Stimulated activated CD4-positive, alpha-beta T cell treated with anti-CD3 and anti-CD28 coated beads, Interleukin-2, amount 100 ng/mL, for 48 hours (primary cell): Measurements from ENCODE around the gene AQP3.
A peak's percentile ranks its signal among the peaks of the same experiment; 100 is the strongest.
"Not testable (repeated sequence)": the region's sequence is repeated elsewhere in the genome, so short reads cannot be mapped to it uniquely, and the experiment has no call there.

Source experiments
- DNase-seq, 2 donors: peaks; one replicate each; pipeline ENCODE4 v3.0.0-alpha.2; 2020

AQP3 gene

DNA sequence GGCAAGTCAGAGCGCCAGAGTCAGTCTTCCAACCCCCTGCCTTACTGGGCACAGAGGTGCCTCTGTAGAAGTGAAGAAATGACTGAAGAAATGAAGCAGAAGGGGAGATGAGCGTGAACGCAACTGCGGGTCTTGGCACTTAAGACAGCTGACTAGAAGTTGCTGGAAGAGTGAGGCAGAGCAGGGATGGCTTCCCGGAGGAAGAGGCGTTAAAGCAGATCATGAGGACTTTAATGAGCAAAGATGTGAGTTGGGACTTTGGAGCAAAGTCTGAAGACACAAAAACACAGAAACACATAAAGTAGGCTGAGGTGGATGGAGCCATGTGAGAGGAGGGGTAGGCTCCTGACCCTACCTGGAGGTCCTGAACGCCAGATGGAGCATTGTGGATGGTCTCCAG, 7.2 kb downstream of the AQP3 start:
- no peak for DNase-seq

DNA sequence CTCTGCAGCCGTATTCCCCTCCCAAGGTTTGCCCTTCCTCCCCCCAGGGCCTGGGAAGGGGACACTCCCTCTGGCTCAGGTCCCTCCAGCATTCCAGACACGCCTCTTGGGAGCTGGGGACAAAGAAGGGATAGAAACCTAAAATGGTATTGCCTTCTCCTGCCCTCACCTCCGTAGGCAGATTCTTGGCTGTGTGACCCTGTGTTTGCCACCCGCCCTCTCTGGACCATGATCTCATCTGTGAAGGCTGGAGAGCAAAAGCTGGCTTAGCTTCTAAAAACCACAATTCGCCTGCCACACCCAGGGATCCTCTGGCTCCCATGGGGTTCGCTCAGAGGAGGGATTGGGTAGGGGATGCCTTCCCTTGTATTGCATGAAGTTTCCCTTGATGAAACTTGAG, 7.7 kb downstream of the AQP3 start:
- no peak for DNase-seq

DNA sequence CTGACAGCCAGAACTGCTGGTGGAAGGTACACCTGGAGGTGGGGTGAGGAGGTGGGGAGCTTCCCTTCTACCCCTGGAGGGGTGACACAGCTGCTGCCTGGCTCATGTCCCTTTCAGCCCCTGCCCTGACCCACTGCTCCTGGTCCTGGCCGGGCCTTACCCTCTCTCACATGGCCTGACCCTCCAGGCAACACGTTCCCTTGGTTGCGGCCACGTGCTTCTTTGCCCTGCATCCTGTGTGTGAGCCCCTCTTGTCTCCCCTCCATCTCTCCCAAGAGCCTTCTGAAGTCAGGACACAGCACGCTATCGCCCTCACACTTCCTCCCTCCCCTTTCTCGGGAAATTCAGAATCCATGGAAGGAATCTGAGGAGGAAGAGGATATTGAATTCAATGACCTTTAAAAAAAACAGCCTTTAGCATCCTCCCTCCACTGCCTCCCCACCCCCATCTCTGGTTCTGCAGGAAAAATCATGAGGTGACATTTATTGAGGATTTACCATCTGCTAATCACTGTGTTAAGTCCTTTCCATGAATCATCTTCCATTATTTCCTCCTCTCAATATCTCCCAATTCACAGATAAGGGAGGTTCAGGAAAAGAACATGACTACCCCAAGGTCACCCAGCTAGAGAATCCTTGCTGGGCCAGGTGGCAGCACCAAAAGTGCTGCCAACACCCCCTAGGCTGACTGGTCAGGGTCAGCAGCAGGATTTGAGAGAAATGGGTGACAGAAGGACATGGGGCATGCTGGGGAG, 8.3 kb downstream of the AQP3 start:
- no peak for DNase-seq

DNA sequence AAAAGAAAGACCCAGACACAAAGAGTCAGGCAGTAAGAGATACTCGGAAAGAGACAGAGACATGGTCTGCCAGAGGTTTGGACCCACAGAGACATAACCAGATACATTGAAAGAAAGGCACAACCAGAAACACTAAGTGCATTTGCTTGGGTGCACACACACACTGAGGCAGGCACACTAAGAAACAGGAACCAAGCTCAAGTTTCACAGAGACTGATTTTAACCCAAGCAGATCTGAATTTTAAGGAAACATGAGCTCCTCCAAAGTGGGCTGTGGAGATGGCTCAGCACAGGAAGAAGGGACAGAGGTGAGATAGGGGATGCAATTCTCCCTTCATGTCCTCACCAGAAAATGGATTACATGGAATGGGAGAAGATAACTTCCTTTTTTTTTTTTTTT, 9.5 kb downstream of the AQP3 start:
- no peak for DNase-seq

DNA sequence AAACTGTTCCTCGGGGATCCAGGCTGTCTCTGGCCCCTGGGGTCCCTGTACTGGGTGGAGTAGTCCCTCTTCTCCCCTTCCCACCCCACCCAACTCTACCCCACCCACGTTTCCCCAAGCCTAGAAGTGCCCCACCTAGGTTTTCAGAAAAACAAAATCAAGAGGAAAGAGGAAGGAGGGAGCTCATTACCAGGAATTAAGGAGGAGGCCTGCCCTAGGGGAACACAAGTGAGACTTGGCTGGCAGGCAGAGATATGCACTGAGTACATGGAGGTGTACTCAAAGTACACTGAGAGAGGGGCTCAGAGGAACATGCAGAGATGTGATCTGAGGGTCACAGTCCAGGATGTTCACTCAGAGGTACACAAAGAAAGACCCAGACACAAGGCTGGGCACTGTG, 10.2 kb downstream of the AQP3 start:
- no peak for DNase-seq

DNA sequence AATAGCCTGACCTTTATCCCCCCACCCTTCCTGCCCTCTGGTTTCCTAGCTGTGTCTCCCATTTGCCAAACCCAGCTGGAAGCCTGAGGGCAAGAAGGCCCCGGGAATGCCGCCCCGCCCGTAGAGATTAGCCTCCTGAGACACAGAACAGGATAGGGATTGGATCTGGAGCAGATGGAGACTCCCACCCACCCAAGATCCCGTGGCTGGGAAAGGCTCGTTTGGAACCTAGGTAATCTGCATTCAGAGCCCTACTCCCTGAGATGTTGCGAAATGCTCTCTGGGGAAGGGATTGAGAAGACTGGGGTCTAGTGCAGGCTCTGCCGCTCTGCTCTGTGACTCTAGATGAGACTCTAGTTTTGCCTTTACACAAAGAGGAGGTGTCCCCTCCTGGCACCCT, 10.9 kb downstream of the AQP3 start:
- no peak for DNase-seq

DNA sequence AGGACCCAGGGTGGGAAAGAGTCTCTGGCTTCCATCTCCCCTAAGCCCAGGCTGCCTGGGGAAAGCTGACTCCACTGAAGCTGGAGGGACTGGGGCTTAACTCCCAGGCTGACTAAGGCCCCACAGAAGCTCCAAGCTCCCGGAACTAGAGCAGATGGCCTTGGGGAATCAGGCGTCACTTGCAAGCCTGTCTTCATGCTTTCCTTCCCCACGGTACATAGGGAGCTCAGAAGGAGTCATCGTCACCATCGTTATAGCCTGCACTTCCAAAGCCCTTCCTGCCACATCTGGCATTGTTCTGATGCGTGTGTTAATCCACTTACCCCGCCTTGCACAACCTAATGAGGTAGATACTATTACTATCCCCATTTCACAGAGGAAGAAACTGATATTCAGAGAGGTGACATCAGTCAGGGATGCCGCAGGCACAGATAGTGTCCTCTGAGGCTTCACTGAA, 11.5 kb downstream of the AQP3 start:
- DNase-seq = no peak

DNA sequence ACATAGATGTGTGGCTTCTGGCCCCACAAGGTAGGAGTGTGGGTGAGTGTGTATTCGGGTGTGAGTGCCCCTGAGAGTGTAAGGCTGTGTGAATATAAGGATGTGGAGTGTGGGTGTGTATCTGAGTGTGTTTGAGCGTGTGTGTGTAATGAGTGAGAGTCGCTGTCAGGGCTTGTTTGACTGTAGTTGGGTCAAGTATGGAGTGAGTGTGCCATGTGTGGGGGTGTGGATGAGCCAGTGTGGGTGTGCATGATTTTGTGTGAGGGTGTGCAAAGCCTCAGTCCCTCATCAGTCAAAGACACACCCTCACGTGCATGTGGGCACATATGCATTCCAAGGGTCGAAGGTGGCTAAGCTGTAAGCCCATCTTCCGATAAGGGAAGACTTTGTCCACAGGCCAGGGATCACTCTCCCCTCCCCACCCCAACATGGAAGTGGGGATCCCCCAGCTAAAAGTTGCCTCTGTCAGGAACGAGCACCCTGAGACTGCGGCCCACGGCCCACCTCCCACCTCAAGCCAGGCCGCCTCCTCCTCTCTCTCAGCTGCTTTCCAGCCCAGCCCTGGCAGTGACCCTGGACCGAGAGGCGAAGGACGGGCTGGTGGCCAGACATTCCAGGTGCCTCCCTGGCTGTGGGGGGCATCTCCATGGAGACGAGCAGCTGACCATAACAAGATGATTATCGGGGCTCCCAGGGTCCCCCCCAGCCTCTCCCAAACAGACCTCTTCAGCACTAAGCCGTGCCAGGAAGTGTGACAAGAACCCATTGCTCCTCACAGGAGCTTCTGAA, 12.9 kb downstream of the AQP3 start:
- DNase-seq = no peak

DNA sequence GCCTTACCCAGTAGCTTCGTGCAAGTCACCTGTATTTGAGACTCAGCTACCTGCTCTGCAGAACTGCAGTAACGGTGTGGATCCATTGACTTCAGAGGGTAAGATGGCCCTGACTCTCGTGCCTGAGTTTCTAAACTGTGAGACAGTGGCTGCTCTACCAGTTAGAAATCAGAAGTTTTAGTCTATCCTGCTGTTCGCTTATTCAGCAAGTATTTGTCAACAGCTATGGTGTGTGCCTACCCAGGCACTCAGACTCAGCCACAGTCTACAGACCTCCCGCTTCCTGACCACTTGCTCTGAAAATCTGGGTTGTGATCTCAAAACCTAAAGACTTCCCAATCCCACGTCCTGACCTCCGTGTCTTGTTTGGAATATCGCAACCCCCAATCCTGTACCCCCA, 13.5 kb downstream of the AQP3 start:
- DNase-seq = no peak

DNA sequence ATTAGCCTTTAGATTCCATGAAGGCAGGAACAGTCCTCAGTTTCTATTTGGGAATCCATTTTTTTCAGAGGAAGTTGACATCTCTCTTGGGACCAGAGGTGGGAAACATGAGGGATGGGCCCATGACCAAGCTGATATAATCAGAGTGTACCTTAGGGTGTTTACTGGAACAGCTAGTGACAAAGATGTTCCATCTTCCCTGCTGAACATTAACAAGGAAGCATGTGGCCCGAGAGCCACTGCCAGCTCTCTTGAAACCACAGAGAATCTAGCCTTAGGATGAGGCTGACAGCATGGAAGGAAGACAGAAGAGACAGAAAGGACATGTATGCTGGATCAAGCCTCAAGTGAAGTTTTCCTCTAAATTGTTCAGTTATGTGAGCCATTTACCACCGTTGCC, 16.0 kb downstream of the AQP3 start:
- DNase-seq = no peak

DNA sequence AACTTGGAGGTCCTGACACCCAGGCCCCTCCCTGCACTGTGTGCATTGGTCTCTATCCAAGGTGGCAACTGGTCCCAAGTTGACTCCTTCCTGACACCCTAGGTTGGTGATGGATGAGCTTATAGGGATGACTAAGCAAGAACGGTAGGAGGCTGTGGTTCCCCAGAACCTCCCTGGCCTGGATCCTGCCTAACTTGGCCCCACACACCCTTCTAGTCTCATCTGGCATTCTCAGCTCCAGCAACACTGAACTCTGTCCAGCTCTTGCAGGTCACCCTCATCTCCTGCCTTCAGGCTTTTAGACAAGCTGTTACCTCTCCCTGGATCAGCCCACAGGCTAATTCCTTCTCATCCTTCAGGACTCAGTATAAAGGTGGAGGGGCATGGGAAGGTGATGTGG, 16.5 kb downstream of the AQP3 start:
- DNase-seq = no peak

DNA sequence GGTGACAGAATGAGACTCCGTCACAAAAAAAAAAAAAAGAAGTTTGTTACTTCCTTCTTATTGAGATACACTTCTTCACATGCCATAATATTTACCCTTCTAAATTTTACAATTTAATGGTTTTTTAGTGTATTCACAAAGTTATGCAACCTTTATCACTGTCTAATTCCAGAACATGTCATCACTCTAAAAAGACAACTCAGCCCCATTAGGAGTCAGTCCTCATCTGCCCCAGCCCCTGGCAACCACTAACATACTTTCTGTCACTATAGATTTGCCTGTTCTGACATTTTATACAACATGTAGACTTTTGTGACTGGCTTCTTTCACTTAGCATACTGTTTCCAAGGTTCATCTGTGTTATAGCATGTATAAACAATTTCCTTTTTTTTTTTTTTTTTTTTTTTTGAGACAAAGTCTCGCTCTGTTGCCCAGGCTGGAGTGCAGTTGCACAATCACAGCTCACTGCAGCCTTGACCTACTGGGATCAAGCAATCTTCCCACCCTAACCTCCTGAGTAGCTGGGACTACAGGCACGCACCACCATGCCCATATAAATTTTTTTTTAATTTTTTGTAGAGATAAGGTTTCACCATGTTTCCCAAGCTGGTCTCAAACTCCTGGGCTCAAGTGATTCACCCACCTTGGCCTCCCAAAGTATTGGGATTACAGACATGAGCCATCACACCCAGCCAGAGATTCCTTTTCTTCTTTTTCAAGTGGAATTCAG, 18.0 kb downstream of the AQP3 start:
- no peak for DNase-seq

DNA sequence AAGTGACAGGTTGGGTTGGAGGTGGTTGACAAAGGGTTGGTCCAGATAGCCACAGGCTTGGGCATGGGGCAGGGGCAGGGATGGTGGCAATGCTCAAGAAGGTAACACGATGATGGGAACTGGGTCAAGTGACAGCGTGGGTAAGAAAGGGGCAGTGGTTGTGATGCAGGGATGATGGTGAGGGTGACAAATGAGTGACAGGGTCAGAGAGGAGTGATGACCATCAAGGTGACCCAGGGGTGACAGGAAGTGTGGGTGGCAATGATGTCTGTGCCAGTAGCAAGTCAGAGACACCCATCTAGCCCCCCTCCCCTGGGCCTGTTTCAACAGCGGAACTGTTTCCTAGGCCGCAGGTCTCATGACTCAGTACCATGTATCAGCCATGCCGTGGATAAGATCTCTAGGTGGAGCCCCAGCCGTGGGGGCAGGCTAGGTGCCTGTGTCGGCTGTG, 20.5 kb downstream of the AQP3 start:
- no peak for DNase-seq

DNA sequence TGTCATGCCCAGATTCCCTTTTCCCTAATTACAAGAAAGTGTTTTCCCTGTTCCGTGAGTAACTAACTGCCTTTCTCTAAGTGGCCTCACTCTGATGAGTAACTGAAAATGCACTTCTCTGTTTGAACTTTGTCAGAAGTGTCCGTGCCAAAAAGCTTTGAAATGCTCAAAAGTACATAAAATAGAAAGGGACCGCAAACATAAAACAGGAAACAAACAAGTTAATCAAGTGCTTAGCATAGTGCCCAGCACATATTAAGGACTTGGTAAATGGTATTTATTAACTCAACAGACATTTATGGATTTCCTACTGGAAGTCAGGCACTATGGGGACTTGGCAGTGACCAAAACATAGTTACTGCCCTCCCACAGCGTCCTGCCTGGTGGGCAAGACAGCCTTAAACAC, 22.3 kb downstream of the AQP3 start:
- no peak for DNase-seq

DNA sequence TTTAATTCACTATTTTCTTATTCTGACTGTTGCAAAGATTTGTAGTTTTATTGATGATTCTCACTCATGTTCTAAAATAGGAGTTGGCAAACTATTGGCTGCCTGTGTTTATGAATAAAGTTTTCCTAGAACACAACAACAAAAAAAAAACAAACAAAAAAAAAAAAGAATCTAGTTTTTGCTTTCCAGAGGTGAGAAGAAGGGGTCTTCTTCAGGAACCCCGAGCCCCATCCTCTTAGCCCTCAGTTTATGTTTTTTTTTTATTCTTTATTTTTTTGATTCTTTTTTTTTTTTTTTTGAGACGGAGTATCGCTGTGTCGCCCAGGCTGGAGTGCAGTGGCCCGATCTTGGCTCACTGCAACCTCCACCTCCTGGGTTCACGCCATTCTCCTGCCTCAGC, 22.9 kb downstream of the AQP3 start:
- DNase-seq = not testable (repeated sequence)

DNA sequence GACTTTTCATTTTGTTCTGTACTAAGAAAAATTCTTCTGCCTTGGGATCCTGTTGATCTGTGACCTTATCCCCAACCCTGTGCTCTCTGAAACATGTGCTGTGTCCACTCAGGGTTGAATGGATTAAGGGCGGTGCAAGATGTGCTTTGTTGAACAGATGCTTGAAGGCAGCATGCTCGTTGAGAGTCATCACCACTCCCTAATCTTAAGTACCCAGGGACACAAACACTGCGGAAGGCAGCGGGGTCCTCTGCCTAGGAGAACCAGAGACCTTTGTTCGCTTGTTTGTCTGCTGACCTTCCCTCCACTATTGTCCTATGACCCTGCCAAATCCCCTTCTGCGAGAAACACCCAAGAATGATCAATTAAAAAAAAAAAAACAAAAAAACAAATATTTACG, 23.4 kb downstream of the AQP3 start:
- DNase-seq = not testable (repeated sequence)

DNA sequence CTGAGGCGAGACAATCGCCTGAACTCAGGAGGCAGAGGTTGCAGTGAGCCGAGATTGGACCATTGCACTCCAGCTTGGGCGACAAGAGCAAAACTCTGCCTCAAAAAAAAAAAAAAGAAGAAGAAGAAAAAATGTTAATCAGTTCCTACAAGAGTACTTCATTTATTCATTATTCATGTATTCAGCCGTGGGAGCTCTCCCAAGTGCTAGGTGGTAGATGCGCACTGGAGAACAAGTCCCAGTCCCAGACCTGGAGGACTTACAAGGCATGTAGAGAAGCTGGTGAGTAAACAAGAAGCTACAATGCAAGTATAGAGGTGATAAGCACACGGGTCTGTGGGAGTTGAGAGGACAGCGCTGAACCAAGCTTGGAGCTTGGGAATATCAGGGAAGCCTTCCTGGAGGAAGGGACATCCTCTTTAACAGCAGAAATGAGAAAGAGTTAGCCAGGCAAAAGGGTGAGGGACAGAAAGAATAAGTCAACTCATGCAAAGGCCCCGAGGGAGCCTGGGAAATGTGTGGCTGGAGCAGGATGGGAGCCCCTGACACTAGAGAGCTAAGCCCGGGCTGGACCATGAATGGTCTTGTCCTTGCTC, 27.6 kb downstream of the AQP3 start:
- no peak for DNase-seq

DNA sequence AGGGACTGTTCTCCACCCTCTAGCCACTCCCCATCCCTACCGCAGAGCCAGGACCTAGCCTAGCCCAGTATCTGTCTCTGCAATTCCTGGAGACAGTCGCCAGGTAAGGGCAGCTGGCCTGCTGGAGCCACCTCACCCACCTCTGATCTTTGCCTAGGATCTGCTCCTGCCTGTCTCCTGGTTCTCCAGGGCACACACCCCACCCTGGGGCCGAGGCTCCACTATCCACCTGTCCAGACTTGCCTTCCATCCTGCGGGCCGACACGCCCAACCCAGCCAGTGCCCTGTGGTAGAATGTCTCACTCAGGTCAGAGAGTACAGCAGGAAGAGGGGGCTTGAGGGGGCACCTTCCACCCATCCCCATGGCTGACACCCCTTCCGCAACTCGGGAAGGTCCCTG, 29.3 kb downstream of the AQP3 start:
- no peak for DNase-seq

DNA sequence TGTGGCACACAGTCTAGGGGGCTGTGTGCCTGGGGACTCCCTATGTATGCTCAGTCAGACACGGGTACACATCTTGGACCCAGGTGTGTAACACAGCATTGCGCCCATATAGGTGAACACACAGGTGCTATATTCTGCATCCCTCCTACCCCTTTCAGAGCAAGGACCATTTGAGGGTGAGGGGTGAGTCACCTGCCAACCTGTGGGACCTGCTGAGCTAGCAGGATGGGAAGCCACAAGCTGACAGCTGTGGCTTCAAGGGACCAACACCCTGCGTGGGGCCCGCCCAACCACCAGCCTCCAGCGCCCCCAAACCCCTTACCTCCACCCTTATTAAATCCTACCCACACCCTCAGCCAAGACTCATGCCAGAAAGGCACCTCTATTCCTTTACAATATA, 30.4 kb downstream of the AQP3 start:
- DNase-seq = no peak

DNA sequence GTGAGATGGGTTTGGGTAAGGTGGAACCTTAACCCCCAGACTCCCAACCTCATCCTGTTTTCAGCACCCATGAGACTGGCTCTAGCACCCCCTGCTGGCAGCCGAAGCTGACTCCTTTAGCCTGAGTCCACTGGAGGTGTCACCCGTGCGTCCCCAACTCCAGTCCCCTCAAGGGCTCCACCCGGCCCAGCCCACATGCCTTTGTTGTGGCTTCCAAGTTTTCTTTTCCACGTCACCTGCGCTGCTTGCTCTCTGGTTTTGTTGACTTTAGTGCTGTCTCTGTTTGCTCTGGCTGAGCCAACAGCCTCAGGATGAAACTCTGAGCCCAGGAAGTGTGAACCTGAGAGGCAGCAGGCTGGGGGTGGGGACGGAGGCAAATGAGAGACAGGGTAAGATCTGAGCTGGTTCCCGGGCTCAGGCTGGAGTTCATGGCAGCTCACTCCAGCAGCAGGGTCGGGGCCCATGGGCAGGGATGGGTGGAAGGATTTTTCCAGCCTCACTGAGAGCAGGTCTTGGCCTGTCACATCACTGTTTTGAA, 31.8 kb downstream of the AQP3 start:
- peak; percentile 95 to 96 for DNase-seq

DNA sequence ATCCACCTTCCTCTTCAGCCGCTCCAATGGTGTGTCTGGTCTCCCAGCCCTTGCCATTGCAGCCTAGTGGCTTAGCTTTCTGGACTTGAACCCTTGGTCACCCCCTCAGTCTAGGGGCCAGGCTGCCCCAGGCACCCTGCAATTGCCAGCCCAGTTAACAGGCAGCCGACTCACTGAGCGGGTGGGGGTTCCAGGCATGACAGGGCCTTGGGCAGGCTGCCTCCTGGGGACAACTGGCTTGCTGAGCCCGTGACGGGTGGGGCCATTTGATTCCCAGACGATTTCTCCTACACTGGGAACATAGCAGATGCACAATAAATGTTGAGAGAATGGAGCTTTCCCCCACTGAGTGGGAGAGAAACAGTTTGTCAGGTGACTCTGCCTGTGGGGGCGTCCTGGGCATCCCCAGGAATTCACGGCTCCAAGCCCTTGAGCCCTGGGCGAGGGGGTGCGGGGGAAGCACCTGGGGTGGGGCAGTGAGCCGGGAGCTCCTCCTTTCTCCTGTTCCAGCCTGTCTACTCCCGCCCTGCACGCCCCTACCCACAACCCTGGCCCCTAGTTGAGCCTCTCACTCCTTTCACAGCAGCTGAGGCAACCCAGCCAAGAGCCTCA, 32.4 kb downstream of the AQP3 start:
- DNase-seq = no peak

DNA sequence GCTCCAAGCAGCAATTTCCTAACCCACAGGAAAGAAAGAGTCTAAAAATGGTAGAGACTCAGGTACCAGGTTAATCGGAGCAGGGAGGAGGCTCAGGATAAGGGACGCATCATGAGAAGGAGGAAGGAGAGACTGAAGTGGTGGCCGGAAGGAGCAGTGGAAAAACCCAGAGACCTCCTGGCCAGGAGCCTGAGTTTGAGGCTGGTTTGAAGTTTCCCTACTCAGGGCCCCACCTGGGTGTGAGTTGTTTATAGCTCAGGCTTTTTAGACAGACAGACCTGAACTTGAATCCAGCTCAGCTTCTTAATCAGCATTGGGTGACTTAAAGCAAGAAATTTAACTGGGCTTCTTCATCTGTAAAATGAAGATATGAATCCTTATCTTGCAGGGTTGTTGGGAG, 33.1 kb downstream of the AQP3 start:
- DNase-seq = no peak

DNA sequence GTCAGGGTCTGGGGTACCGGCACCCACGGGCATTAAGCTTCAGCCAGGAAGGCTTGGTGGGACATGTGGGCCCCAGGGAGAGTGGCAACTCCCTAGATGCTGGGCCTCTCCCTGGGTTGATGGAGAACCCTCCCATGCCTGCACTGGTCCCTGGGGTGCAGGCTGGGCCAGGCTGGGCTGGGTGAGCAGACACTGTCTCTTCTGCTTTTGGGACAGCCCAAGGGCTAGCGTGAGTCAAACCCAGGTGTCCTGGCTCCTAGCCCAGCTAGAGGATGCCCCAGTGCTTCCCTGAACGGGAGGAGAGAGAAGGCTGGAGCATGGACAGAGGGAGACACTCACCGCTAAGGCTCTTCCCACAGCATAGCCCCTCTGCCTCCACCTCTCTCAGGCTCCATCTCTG, 39.3 kb downstream of the AQP3 start:
- DNase-seq = no peak
